GM18951 (cell line): Measurements from ENCODE around the gene MYLK3.

Source experiments
- POLR2A ChIP-seq: IDR thresholded peaks from 4 replicates; pipeline ENCODE4 v1.6.1; 2011; ENCODE audit warnings: mild to moderate bottlenecking; ENCODE audit not compliant: insufficient read length, insufficient read depth; ENCODE audit errors: extremely low read depth
- in situ Hi-C: fragments of 300-500 bp; cut with MboI; formaldehyde crosslinking; loops from one replicate; pipeline ENCODE4 v1.12.0; 2022; ENCODE audit warnings: low sequenced_read_pairs, mixed read lengths, inconsistent platforms; ENCODE audit not compliant: unreplicated experiment

The MYLK3 gene

GRCh38 chr16:46746821-46747776 is 1.0 kb downstream of the MYLK3 start:
- in situ Hi-C loops, result no loop called here

GRCh38 chr16:46745617-46746016 is 2.5 kb downstream of the MYLK3 start:
- TF ChIP-seq POLR2A, result no peak
- in situ Hi-C loops, result no loop called here

More at GRCh38 chr16:46746821-46747776, 1.0 kb downstream of the MYLK3 start:
- TF ChIP-seq POLR2A, result no peak

DNA sequence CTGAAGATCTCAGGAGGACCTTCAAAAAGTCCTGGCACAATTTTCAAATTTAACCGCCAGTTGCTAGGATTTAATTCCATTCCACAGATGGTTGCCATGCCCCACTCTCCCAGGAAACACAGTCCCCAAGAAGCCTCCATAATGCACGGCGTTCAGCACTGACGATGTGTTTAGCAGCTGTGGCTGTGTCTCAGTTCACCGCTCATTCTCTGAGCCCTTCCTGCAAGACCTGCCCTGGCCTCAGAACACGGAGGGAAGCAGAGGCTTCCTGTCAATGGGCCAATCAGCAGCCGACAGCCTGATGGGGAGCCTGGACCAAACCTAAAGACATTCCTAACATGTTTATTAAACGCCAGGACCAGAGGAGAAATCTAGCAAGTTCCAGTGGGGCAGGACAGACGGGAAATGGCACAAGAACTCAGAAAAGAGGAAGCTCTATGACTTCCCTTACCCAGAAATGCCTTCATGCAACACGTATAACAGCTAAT is 4.9 kb downstream of the MYLK3 start:
- no peak for TF ChIP-seq POLR2A
- in situ Hi-C loops, result no loop called here

DNA sequence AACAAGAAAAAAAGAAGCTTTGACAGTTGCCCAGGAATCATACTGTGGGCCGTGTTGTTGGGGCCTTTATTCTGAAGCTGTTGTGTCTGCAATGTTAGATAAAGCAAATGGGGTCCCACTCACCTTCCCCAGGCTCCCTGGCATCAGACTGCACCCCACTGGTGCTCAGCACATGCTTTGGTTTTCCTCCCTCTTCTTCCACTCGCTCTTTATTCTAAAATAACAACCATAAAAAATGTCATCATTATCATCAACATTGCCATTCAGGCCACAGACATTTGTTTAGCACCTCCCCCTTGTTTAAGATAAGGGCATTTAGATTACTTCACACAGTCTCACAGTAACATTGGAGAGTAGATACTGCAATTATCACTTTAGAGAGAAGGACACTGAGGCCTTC is 8.2 kb downstream of the MYLK3 start:
- in situ Hi-C loops, result no loop called here
- TF ChIP-seq POLR2A, result no peak

DNA sequence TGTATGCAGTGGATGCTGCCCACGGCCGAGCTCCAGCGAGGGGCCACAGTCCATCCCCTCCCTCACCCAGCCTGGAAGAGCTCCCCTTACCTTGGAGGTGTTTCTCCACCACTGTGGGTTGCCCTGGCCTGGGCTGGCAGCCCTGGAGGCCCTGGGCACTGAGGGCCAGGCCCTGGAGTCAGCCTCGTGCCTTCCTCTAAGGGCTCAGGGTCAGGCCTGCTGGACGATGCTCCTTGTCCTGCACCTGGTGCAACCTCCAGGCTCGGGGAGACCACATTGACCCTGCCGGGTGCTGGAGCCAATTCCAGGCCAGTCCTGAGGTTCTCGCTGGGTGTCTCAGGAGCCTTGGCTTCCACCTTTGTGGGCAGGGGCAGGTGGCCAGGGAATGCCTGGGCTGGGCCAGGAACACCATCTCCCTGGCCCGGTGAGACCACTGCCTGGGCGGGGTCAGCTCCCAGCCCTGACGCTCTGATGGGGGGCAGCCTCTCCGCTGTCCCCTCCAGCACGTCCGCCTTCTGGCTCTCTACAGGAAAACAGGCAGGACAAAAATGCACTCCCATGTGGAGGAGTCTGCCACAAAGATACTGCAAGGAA is 10.4 kb downstream of the MYLK3 start:
- in situ Hi-C loops, result no loop called here
- no peak for TF ChIP-seq POLR2A

- TF ChIP-seq POLR2A, result no peak
- in situ Hi-C loops, result no loop called here
Measured at GRCh38 chr16:46736695-46737094, 11.4 kb downstream of the MYLK3 start.

GRCh38 chr16:46733319-46733830 is 14.8 kb downstream of the MYLK3 start:
- no peak for TF ChIP-seq POLR2A
- in situ Hi-C loops, result no loop called here

GRCh38 chr16:46732561-46732960 is 15.6 kb downstream of the MYLK3 start:
- no peak for TF ChIP-seq POLR2A
- in situ Hi-C loops, result no loop called here

DNA sequence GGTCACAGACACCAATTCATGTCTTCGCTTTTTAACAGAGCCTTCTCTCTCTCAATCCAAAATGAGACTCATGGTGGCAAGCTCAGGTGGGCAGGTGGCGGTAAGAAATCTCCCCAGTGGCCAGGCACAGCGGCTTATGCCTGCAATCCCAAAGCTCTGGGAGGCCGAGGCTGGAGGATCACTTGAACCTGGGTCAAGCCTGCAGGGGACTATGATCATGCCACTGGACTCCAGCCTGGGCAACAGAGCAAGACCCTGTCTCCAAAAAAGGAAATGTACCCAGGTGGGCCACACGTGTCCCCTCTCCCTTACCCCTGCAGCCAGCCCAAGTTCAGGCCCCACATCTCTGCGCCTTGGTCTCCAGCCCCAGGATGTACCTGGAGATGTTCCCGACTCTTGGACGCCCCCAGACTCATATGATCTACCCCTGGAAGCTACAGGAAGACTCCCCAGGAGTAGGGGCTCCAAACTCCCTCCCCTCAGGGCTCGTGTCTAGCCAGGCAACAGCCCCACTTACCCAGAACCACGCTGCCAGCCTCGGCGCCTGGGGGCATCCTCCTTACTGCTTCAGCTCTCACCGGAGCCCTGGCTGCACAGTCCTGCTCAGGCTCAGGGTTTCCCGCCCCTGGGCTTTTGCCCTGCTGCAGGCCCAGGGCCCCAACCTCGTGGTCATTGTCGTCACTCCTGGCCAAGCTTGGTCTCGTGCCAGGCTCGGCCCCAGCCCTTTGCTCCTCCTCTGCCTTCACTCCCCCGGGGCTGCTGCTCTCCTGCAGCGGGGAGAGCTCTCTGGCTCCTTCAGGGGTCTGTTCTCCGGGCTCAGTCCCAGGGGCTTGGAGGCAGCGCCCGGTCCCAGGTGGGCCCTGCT is 16.2 kb downstream of the MYLK3 start:
- no peak for TF ChIP-seq POLR2A
- in situ Hi-C loops, result no loop called here

- TF ChIP-seq POLR2A, result no peak
- in situ Hi-C loops, result no loop called here
Measured at GRCh38 chr16:46730801-46731690, 17.1 kb downstream of the MYLK3 start.

GRCh38 chr16:46730126-46730525 is 18.0 kb downstream of the MYLK3 start:
- TF ChIP-seq POLR2A, result no peak
- in situ Hi-C loops, result no loop called here
